Activated T-helper 1 cell treated with anti-CD3 and anti-CD28 coated beads, Interleukin-2, amount 50 U/mL, for 16 hours (primary cell): Measurements from ENCODE around the gene TBC1D16.

Experiments
- DNase-seq, 2 donors: peaks; one replicate each; pipeline ENCODE4 v3.0.0-alpha.2; 2020; ENCODE audit warnings: low read depth in 1 of 2, low spot score in 1 of 2

Gene TBC1D16

DNA sequence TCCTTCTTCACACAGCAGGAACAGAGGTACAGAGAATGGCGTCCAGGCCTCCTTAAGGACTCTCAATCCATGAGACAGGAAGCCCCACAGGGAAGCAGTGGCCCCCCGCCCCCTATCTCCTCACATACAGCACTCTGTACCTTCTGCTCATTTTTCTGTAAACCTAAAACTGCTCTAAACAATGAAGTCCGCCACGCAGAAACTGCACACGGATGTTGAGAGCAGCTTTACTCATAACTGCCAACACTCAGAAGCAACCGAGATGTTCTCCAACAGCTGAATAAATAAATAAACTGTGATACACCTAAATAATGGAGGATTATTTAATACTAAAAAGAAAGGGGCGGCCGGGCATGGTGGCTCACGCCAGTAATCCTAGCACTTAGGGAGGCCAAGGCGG is 9.9 kb downstream of the TBC1D16 start:
- DNase-seq: no peak

DNA sequence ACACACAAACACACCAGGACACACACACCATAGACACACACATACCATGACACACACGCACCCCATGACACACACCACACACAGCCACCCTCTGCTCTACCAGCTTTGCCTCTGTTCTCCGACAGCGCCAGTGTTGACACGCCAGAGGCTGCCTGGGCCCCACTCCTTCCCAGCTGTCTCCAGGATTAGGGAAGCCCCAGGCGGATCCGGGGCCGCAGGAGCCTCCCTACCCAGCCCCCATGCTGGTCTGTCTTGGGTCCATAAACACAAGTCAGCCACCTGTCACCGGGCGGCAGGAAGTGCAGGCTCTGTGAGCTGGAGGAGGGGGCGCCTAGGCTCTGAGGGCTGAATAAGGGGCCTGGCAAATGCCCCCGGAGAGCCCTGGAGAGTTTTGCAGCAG is 10.5 kb downstream of the TBC1D16 start:
- DNase-seq: no peak

GRCh38 chr17:80024206-80024972 is 11.3 kb downstream of the TBC1D16 start:
- DNase-seq: no peak

DNA sequence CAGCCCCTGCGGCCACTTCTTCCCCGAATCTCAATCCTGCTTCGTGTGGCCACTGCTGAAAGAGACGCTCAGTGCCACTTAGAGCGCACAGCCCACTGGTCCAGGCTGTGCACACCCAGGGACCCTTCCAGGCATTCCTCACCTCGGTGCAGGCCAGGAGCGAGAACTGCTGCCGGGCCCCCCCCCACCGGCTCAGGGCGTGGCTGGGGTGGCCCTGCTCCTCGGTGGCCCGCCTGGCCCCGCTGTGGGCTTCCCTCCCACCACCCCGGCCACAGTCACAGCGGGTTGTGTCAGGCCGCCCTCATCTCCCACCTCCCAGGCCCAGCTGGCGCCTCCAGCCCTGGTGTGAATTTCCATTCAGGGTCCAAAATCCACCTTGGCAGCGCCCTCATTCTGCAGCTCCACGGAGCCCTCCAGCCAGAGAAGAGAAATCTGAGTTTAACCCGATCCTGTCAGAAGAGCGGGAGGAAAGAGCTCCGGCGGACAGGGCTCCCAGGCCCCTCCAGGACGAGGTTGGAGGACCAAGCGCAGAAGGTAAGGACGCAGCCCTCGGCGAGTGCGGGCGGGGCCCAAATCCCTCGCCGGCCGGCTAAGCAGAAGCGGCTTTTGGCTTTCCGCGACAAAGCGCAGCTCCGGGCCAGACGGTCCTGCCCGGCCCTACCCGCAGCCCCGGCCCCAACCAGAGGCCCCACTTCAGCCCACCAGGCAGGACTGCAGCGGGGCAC is 12.0 kb downstream of the TBC1D16 start:
- no peak for DNase-seq

DNA sequence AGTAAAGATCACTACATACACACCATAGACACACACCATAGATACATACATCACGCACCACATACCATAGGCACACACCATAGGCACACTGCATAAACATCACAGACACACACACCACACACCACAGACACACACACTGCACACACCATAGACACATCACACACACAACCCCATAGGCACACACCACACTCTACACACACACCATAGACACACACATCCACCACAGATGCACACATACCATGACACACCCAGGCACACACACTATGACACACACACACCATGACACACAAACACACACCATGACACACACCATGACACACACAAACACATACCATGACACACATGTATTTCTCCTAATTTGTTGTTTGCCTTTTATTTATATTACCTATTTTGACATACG is 14.1 kb downstream of the TBC1D16 start:
- no peak for DNase-seq

GRCh38 chr17:80018917-80019651 is 16.6 kb downstream of the TBC1D16 start:
- no peak for DNase-seq

DNA sequence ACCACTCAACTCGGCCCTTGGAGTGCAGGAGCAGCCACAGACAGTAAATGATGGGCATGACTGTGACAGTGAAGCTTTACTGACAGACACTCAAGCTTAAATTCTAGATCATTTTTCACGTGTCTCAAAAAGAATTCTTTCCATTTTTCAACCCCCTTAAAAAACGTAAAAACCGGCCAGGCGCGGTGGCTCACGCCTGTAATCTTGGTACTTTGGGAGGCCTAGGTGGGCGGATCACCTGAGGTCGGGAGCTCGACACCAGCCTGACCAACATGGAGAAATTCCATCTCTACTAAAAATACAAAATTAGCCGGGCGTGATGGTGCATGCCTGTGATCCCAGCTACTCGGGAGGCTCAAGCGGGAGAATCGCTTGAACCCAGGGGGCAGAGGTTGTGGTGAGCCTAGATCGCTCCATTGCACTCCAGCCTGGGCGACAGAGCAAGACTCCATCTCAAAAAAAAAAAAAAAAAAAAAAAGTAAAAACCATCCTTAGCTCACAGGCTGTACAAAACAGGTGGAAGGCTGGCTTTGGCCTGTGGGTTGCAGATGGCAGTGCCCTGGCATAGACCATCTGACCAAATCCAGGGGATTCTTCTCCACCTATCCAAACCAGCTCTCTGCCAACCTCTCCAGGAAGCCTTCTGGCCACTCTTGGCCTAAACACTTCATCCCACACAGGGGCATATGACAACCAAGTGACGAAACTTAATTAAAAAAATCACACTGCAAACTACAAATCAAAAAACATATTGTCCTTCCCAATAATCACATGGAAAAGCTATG is 18.3 kb downstream of the TBC1D16 start:
- DNase-seq: no peak

- DNase-seq: no peak
Measured at GRCh38 chr17:80012765-80013741, 22.6 kb downstream of the TBC1D16 start.

DNA sequence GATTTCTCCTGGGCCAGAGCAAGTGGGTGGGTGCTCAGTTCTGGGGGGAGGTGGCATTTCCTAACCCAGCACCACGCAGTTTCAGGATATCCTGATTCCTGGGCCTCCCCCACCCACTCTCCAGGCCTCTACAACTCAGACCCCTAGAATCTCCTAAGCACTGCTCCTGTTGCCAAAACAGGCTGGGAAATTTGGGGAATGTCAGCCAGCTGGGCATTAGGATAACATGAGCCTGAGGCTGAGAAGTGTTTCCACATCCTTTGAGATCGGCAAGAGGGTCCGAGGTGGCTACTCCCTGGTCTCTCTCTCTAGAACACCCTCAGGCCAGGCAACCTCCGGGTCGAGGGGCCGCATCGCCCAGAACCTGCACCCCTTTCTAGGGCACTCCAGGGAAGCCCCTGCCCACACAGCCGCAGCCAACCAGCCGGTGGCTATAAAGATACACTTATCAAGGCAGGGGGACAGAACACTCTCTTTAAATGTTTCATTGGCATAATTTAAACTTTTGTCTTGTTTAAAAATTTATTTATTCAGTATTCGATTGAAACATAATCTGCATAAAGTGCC is 23.6 kb downstream of the TBC1D16 start:
- no peak for DNase-seq

DNA sequence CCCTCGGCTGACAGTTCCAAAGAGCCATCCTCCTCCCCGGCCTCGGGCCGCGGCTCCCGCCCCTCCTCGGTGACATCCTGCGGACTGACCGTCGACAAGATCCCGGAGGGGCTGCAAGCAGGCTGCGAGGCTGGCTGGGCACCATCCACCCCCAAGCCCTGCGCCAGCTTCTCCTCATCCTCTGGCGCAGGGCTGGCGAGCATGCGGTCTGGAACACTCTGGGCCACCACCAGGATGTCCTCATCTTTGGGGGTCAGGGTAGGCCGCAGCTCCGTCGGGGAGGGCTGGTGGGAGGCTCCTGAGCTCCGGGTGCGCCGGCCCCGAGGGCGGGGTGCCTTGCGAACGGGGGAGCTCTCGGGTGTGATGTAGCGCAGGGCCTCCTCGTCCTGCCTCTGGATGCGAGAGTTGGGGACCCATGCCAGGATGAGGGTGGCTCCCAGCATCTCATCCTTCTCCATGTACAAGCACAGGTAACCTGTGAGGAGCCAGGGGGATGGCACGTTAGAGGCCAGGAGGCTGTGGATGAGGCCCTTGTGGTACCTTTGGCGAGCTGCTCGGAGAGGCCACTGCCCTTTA is 25.3 kb downstream of the TBC1D16 start:
- DNase-seq: no peak

DNA sequence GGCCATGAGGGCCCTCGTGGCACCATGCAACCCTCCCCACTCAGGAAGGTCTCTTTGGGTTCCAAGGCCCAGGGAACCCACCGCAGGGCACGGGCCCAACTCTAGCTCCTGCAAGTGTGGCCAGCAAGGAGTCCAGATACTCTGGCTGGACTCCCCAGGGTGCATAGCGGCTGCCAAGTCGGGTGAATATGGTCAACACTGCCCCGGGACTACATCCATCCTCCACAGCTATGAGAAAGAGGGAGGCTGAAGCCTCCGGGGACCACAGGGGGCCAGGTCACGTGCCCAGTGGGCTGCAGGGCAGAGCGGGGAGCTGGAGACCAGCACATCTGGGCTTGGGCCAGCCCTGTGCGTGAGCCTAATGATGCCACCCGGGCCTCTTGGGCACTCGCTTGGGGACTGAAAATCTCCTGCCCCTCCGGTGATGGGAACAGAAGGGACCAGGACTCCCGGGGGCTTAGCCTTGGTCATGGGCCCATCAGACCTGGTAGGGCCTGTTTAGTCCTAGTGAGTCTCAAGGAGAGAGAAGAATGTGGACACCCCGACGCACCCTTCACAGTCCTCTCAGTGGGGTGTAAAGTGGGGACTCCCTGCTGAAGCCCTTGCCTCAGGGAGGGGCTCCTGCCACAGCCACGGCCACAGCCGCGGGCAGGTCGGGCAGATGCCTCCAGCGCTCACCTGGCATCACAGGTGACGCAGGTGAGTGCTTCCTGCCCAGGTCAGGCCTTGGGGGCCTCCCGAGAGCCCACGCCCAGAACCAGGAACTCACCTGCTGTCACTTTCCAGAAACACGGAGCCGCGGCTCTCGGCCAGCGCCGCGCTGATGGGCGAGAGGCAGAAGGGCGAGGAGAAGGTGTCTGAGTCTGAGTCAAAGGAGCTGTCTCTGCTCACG is 26.0 kb downstream of the TBC1D16 start:
- no peak for DNase-seq

DNA sequence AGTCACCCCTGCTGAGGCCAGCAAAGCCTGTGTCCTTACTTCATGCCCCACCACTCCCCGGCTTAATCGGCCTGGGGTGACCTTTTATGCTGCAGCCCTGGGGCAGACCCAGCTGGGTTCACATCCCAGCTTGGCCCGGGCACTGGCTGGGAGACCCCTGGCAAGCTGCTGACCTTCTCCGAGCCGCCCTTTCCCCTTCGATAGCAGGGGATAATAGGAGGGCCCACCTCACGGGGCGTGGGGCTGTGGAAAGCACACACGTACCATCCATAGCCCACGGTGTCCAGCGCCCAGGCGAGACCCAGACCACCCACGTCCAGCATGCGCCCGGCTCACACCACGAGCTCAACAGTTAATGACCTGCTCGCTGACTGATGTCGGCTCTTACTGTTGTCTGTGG is 26.8 kb downstream of the TBC1D16 start:
- no peak for DNase-seq

DNA sequence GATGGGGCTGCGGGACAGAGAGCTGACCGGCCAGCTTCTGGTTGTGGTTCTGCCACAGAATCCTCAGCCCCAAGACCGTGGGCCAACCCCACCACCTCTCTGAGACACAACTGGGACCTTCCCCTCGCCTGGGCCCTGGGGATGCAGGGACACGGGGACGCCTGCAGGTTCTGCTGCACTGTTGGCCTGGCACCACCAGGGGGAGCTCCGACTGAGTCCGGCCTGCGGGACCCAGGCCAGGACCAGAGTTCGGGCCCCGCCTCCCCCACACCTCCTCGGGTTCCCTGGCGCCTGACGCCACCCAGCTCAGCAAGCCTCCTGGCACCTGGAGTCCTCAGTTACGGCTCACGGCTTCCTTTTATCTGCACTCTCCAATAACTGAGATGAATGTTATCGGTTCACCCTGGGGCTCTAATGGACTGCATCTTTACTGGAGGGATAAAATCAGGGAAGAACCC is 27.3 kb downstream of the TBC1D16 start:
- peak; percentile 55 to 60 for DNase-seq

- DNase-seq: no peak
Measured at GRCh38 chr17:80007939-80008338, 27.7 kb downstream of the TBC1D16 start.

DNA sequence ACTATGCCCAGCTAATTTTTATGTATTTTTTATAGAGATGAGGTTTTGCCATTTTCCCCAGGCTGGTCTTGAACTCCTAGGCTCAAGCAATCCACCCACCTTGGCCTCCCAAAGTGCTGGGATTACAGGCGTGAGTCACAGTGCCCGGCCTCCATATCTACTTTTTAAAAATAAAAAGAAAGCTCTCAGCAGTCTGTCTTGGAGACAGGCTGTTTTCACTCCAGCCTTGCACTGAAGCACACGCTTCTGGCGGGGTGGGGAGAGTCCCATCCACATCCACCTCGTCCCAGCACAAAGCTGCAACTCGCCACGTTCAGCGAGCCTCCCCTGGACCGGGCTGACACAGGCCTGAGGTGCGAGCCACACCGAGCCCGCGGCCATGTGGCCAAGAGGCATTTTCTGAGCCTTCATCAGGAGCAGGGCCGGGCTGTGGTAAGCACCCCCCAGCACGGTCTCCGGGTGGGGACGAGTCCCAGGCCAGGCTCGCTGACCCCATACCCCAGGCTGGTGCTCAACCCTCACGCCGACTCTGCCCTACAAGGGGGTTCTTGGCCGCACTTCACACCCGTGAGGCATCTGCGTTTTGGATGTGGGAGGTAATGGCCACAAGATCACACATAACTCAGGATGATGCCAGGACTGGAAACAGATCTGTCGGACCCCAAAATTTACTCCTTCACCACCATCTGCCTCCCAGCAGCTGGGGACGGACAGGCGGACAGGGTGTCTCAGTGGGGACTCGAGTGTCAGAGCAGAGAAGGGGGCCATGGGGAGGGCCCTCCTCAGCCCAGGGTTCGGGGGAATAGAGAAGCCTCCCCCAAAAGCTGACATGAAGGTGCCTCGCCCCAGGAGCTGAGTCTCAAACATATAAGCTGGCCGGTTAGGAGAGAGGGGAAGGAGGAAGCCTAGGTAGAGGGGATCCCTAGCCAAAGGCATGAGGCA is 28.6 kb downstream of the TBC1D16 start:
- DNase-seq: no peak

- no peak for DNase-seq
Measured at GRCh38 chr17:80006339-80006720, 29.3 kb downstream of the TBC1D16 start.
